ENCODE data around the gene SUCLA2.

Gene SUCLA2

DNA sequence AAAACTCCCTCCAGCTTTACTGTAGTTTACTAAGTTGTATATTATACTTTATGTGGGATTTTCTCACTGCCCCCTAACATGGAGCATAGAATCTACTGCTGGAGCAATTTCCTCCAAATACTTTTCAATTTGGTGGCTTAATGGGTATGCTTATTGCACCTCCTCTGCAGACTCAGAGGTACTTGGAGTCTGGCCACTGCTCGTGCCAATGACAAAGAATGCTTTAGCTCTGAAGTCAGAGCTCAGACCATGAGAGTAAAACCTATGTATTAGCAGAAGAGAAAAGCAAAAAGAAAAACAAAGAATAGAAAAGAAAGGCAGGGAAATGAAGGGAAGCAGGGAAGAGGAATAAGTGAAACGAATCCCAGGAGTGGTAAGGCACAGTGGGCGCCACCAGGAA is 71.9 kb downstream of the SUCLA2 start:
- Histone ChIP-seq H3K4me2 (ENCODE audit: low read length) (no peak overlapping the region), H3K9ac (ENCODE audit: low read length) (no peak overlapping the region), H3K27ac (ENCODE audit: low read depth, low read length, poor library complexity, severe bottlenecking) (no peak overlapping the region), H3K4me1 (ENCODE audit: insufficient read depth, low read length, severe bottlenecking) (peaks cover 13% of the 10 kb centered on the region), H3K79me2 (ENCODE audit: insufficient read depth, low read length) (no peaks in the 10 kb centered on the region), H3K36me3 (ENCODE audit: insufficient read depth, low read length) (no peaks in the 10 kb centered on the region), H3F3A (ENCODE audit: insufficient read depth, low read length) (no peaks in the 10 kb centered on the region), H3K27me3 (ENCODE audit: insufficient read depth, low read length) (no peaks in the 10 kb centered on the region; the same call in 1 of the 2 replicates), H3K9me2 (ENCODE audit: low read depth, low read length) (no peaks in the 10 kb centered on the region), H2AFZ (ENCODE audit: low read length) (no peak overlapping the region), H3K4me3 (ENCODE audit: low read depth, low read length, poor library complexity, severe bottlenecking) (no peak overlapping the region), H3K9me3 (ENCODE audit: low read length) (no peaks in the 10 kb centered on the region), H4K20me1 (ENCODE audit: insufficient read depth, low read length) (no peaks in the 10 kb centered on the region)
- TF ChIP-seq, protein P1, sequence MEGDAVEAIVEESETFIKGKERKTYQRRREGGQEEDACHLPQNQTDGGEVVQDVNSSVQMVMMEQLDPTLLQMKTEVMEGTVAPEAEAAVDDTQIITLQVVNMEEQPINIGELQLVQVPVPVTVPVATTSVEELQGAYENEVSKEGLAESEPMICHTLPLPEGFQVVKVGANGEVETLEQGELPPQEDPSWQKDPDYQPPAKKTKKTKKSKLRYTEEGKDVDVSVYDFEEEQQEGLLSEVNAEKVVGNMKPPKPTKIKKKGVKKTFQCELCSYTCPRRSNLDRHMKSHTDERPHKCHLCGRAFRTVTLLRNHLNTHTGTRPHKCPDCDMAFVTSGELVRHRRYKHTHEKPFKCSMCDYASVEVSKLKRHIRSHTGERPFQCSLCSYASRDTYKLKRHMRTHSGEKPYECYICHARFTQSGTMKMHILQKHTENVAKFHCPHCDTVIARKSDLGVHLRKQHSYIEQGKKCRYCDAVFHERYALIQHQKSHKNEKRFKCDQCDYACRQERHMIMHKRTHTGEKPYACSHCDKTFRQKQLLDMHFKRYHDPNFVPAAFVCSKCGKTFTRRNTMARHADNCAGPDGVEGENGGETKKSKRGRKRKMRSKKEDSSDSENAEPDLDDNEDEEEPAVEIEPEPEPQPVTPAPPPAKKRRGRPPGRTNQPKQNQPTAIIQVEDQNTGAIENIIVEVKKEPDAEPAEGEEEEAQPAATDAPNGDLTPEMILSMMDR (IDR thresholded peaks at IDR 0.05; ENCODE audit: low read length): no peak
- TF ChIP-seq EZH2 (IDR thresholded peaks at IDR 0.05; ENCODE audit: borderline replicate concordance, low read length): no peak

DNA sequence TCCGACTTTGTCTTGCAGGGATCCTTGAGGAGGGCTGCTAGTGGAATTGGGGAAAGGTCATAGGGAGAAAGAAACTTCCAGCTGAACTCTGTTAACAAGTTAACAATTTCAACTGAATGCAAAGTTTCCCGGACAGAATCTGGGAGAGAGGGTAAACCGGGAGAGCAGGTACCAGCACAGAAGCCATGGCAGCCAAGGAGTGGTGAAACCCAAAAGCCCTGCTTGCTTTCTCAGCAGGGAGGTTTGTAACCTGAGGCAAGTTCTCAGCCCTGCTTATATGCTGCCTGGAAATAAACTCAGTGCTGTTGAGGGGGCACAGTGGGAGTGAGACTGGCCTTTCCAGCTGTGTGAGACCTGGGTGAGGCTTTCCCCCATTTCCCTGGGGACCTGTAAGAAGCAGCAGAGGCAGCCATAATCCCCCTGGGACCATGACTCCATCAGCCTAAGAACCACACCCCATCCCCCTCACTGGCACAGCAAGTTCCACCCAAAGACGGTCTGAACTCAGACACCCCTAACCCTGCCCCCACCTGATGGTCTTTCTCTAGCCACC is 84.0 kb downstream of the SUCLA2 start:
- Histone ChIP-seq H4K20me1 (ENCODE audit: insufficient read depth, low read length) (no peaks in the 10 kb centered on the region), H2AFZ (ENCODE audit: low read length) (no peak overlapping the region), H3K9me3 (ENCODE audit: low read length) (no peaks in the 10 kb centered on the region), H3K9me2 (ENCODE audit: low read depth, low read length) (no peaks in the 10 kb centered on the region), H3K36me3 (ENCODE audit: insufficient read depth, low read length) (no peaks in the 10 kb centered on the region), H3K27ac (ENCODE audit: low read depth, low read length, poor library complexity, severe bottlenecking) (no peak overlapping the region), H3K9ac (ENCODE audit: low read length) (no peak overlapping the region), H3K4me2 (ENCODE audit: low read length) (no peak overlapping the region), H3K79me2 (ENCODE audit: insufficient read depth, low read length) (no peaks in the 10 kb centered on the region), H3K27me3 (ENCODE audit: insufficient read depth, low read length) (no peaks in the 10 kb centered on the region), H3K4me3 (ENCODE audit: low read depth, low read length, poor library complexity, severe bottlenecking) (no peak overlapping the region), H3K4me1 (ENCODE audit: insufficient read depth, low read length, severe bottlenecking) (no peaks in the 10 kb centered on the region), H3F3A (ENCODE audit: insufficient read depth, low read length) (no peaks in the 10 kb centered on the region)
- TF ChIP-seq EZH2 (IDR thresholded peaks at IDR 0.05; ENCODE audit: borderline replicate concordance, low read length): no peak
- TF ChIP-seq, protein P1 (IDR thresholded peaks at IDR 0.05; ENCODE audit: low read length): no peak

DNA sequence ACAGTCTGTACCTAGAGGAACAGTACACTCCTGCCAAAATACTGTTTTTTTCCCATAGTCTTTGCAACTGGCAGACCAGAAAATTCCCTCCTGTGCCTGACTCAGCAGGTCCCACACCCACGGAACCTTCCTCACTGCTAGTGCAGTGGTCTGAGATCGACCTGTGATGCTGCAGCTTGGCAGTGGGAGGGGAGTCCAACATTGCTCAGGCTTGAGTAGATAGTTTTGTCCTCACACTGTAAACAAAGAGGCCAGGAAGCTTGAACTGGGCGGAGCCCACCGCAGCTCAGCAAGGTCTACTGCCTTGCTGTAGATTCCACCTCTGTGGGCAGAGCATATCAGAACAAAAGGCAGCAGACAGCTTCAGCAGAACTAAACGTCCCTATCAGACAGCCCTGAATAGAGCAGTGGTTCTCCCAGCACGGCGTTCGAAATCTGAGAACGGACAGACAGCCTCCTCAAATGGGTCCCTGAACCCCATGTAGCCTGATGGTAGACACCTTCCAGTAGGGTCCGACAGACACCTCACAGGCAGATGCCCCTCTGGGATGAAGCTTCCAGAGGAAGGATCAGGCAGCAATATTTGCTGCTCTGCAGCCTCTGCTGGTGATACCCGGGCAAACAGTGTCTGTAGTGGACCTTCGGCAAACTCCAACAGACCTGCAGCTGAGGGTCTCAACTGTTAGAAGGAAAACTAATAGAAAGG is 92.7 kb downstream of the SUCLA2 start:
- Histone ChIP-seq H3K27me3 (ENCODE audit: insufficient read depth, low read length) (no peaks in the 10 kb centered on the region), H3K27ac (ENCODE audit: low read depth, low read length, poor library complexity, severe bottlenecking) (no peak overlapping the region), H4K20me1 (ENCODE audit: insufficient read depth, low read length) (no peaks in the 10 kb centered on the region), H3K4me2 (ENCODE audit: low read length) (no peak overlapping the region), H3K9me3 (ENCODE audit: low read length) (no peaks in the 10 kb centered on the region), H3K4me1 (ENCODE audit: insufficient read depth, low read length, severe bottlenecking) (peaks cover 9% of the 10 kb centered on the region), H2AFZ (ENCODE audit: low read length) (no peak overlapping the region), H3K4me3 (ENCODE audit: low read depth, low read length, poor library complexity, severe bottlenecking) (no peak overlapping the region), H3K36me3 (ENCODE audit: insufficient read depth, low read length) (peaks cover 7% of the 10 kb centered on the region), H3K79me2 (ENCODE audit: insufficient read depth, low read length) (no peaks in the 10 kb centered on the region), H3K9me2 (ENCODE audit: low read depth, low read length) (no peaks in the 10 kb centered on the region), H3K9ac (ENCODE audit: low read length) (no peak overlapping the region), H3F3A (ENCODE audit: insufficient read depth, low read length) (no peaks in the 10 kb centered on the region)
- TF ChIP-seq EZH2 (IDR thresholded peaks at IDR 0.05; ENCODE audit: borderline replicate concordance, low read length): no peak
- TF ChIP-seq, protein P1 (IDR thresholded peaks at IDR 0.05; ENCODE audit: low read length): no peak

All from OCI-LY1 (cell line).